GM19035 (cell line): ENCODE measurements around the gene SLK.

Source experiments
- ATAC-seq: cut with Tn5 transposase; IDR thresholded peaks from one replicate; pipeline ENCODE4 v1.9.1; 2021; ENCODE audit not compliant: unreplicated experiment

Gene SLK

DNA sequence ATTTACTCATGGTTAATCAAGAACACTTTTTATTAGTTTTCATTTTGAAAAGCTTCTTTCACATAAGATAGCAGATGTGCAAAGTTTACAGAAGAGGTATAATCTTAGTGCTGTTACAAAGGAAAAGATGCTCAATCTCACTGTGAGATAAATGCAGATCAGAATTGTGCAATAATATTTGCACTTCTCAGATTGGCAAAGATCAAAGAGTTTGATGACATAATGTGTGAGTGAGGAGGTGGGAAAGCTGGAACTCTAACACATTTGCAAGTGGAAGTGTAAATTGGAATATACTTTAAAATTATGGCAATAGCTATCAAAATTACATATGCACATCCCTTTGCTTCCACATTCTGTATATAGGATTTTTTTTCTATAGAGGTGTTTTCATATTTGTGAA is 27.4 kb upstream of the SLK start:
- no peak for ATAC-seq

DNA sequence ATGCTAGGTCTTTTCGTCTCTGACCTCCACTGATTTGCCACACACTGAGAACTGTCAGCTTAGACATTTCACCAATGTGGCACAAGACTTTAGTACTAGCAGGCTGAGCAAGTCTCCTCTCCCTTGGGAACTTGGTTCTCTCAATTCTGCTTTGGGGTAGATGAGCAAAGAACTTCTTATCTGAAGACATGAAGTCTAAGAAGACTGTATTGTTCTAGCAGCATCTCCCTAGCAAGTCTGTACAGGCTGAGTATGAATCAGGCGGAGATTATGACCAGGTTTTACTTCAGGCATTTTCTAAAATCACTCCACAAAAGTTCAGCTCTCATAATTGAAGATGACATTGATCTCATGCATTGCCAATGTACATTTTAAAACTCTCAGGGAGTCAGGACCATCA is 25.1 kb upstream of the SLK start:
- no peak for ATAC-seq

DNA sequence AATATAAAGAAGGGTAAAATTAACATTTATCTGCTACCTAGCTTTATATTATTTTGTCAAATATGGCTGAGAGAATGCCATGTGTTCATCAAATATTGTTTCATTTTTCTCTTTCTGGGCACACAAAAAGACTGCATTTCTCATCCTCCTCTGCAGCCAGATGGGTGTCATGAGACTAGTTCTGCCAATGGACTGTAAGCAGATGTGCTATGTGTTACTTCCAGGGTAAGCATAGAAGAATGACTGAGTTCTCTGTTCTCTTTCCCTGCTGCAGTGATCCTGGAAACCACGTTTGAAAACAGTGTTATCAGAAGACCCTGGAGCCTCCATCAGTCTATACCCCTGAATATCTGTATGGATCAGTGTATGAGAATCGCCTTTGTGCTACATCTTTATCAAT is 24.1 kb upstream of the SLK start:
- ATAC-seq, result no peak

DNA sequence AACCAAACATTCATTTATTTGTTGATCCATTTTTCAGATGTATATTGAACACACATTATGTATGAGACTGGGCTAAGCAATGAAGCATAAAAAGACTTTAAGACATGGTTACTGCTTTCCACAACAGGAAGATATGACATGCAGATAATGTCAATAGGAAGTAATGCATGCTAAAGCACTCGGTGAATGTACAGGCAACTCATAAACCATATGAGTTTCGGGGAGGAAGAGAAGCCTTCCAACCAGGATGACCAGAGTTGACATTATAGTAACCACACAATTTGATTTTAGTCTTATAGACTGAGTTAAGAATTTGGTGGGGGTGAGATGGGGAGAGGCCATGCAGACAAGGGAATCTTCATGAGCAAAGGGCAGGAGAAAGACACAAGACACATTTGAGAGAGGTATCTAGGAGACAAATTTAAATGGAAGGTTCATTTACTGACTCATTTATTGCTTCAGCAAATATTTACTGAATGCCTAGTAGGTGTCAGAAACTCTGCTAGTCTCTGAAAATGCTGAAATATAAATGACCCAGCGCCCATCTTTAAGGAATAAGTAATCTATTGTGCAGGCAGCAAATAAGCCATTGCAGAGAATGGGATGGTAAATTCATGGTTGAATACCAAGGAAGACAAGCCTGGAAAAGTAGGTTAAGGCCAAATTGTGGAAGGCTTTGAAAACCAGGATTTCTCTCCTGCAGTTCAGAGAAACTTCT is 19.0 kb upstream of the SLK start:
- no peak for ATAC-seq

DNA sequence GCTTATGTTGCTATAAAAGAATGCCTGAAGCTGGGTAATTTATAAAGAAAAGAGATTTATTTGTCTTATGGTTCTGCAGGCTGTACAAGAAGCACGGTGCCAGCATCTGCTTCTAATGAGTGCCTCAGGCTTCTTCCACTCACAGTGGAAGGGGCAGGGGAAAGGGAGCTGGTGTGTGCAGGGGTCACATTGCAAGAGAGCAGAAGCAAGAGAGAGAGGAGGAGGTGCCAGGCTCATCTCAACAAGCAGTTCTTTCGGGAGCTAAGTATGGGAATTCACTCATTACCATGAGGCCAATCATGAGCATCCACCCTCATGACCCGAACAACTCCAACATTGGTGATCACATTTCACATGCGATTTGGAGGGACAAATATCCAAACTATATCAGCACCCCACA is 17.2 kb upstream of the SLK start:
- ATAC-seq, result no peak

DNA sequence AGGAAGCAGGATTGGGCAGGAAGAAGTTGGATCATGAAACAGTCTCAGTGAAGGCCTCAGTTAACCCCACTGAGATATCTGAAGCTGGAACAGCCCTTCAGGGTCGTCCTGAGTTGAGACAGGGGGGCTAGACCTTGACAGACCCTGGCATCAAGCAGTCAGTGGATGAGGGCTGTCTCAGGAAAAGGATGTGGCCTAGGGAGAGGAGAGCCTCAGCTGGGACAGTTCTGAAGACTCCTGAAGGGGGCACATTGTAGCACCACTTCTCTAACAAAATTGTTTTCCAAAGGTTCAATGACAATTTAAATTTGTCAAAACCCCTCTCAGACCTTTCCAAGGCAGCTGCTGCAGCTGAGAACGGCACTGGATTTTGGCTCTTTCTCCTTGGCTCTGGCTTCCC is 15.8 kb upstream of the SLK start:
- ATAC-seq, result no peak

DNA sequence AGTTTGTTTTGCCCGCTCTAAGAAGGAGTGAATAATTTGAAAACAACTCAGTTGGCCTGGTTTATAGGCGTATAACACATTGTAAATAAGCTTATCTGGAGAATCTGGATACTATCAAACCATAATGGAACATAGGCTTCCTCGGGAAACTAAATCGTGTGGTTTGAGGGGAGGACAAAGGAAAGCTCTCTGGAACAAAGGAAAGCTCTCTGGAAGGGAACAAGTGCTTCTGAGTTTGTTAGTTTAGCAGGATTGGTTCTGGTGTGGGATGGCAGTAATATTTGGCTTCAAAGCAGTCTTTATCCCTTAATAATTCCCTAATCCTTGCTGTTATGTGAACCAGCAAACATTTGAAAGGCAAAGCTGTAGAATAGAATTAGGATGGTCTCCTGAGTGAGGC is 15.0 kb upstream of the SLK start:
- no peak for ATAC-seq

DNA sequence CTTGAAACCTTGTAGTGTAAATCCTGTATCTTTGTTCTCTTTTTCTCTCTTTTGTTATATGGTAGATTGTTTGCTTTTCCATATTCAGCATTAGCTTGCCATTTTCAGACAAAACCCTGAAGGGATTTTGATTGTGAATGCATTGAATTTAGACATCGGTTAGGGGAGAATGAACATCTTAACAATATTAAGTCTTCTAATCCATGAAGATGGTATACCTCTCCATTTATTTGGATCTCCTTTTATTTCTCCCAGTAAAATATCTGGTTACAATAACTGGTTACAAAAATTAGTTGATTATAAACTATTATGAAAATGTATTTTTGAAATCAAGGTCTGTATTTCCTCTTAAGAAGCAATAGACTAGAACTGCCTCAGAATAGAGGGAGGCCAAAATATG is 12.4 kb upstream of the SLK start:
- no peak for ATAC-seq

DNA sequence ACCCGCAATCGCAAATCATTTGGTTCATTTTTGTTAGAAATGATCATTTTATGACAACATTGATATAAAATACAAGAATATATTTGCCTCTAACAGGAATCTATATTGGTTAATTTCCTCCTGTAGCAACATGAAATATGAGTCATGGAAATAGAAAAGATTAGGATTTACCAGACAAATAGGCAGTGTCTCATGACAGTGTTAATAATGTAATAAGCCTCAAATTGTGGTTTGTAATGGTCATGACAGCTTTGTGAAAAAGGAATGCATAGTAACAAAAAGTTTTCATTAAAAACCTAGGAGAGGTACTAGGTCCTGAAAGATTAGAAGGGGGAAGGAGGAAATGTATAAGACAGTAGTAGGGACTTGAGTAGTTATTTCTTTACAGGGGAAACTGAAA is 7.9 kb upstream of the SLK start:
- no peak for ATAC-seq

DNA sequence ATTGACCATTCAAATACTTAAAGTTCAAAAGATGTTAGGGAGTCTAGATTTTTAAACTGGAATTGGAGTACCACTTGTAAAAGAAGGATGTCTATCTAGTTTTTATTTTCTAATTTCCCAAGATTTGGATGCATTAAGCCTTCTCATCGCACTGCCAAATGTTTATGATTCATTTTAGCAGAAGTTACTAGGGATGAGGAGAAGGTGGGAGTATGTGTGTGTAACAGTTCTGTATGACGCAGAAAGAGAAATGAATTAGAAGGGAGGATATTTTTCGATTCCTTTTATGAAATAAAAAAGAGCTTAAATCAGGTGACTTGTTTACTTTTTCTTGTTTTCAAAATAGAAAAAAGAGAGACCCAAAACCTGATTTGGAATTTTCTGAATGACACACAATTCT is 6.8 kb upstream of the SLK start:
- ATAC-seq, result no peak

DNA sequence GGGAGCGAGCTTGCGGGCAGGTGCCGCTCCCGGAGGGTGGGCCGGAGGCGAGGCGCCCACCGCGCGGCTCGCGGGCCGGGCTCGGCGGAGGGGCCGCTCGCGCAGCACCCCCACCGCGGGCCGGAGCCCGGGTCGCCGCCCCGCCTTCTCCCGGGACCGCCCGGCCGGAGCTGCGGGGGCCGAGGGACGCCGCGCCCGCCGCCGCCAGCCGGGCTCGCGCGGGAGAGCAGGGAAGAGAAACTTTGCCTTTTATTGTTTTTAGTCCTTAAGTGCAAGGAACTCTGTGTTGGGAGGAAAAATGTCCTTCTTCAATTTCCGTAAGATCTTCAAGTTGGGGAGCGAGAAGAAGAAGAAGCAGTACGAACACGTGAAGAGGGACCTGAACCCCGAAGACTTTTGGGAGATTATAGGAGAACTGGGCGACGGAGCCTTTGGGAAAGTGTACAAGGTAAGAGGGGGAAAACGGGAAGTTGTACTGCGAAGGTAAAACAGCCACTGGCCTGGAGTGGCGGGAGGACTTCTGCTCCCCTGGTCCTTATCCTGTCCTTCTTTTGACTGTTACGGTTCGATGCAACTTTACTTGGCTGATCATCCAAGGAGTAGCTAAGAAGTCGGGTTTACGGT is 620 bp downstream of the SLK start:
- ATAC-seq, result peak; percentile 46

DNA sequence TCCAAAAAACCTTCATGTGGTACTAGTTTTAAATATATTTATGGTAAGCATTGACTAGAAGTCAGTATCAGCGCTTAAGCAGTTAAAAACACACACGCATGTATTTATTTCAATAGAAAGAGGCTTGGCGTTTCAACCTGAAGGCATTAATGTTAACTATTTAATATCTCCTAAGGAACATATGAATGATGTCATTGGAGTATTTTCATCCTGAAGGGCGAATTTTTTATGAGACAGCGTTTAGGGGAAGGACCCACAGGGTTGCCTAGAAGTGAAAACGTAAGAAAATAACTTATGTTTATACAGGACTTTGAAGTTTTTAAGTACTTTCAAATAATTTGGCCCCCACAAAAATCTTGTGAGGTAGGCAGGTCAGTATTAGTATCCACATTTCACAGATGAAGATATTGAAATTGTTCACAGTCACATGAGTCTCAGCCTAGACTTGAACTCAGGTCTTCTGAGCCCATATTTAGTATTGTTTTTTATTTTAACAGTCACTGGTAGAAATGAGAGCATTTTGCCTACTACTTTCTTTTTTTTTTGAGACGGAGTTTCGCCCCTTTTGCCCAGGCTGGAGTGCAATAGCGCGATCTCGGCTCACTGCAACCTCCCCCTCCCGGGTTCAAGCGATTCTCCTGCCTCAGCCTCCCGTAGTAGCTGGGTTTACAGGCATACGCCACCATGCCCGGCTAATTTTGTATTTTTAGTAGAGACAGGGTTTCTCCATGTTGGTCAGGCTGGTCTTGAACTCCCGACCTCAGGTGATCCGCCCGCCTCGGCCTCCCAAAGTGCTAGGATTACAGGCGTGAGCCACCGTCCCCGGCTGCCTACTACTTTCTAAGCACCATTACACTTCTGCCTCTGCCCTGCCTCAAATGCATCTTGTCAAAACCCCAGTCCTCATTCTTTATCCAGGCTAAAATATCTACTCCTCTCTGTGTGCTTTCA is 1.8 kb downstream of the SLK start:
- no peak for ATAC-seq

DNA sequence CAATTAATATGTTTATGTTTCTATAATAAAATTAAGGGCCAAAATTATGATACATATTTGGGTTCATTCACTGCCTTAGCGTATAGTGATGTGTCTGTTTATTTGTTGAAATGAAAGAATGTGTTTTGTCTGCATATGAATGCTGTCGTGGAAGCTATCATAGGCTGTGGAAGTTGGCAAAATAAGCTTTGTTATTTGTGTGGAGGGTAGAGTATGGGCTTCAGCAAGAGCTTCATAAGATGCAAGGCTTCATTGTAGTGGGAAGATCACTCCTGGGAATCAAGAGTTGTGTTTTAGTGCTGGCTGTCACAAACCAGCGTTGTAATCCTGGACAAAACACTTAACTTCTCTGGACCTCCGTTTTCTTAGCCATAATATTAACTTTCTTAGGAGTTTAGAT is 2.5 kb downstream of the SLK start:
- no peak for ATAC-seq

DNA sequence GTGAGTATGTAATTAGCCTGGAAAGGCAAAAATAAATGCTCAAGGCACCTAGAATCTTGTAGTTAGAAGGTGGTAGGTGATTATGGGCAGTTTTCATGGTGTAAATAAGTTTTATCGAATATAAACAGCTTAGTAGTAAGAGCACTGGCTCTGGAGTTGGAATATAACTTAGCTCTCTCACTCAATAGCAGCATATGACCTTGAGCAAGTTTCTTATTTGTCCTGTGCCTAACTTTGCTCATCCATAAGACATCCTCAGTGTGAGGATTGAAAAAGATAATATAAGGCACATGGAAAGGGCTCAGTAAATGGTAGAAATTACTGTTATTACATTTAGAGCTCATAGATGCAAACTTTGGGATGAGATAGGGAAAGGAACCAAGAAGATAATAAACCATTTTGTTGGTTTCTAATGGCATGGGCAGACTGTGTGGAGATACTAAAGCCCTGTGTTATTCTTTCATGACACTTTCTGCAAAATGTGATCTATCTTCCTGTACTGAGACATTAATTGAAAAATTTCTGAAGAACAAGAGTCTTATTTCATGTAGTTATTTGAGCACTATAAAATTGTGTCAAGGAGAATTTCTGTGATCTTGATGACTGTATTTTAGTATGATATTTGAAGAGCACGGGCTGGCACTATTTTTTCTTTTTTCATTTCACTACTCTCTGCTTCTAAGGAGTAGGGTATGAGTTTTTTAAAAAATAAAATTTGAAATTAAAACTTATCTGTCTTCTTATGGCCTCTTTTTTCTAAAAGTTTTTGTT is 3.1 kb downstream of the SLK start:
- no peak for ATAC-seq

DNA sequence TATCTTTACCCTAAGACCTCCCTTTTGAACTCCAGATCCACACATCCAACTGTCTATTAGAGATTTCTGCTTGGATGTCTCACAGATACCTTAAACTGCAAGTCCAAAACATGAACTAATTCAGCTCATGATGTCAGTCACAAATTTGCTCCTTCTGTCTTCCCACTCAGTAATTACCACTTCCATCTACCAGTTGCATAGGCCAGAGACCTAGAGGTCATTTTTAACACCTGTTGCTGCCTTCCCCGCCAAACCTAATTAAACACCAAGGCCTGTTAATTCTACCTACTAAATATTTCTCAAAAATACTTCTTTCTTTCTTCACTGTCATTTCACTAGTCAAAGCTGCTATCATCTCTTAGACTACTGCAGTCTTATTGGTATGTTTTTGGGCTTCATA is 8.2 kb downstream of the SLK start:
- no peak for ATAC-seq

DNA sequence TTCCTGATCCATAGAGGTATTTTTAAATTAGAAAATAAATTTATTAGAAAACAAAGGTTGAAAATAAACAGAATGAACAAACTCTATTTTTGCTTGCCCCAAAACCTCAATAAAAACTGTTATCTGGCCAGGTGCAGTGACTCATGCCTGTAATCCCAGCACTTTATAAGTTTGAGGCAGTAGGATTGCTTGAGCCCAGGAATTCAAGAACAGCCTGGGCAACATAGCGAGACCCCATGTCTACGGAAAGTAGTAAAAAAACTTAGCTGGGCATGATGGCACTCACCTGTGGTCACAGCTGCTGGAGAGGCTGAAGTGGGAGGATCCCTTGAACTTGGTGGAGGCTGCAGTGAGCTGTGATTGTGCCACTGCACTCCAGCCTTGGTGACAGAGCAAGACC is 10.3 kb downstream of the SLK start:
- no peak for ATAC-seq

DNA sequence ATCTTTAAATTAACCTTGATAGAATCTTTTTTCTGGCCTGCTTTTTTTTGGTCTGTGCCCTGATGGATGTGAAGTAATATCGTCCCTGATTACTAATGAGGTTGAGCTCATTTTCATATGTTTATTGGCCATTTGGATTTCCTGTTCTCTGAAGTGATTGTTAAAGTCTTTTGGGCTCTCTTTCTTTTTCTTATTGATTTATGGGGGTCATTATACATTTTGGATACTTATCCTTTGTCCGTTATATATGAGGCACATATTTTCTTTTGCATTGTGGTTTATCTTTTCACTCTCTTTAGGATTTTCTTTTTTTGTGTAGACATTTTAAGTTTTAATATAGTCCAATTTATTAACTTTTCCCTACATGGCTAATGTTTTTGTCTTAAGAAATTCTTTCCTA is 12.6 kb downstream of the SLK start:
- no peak for ATAC-seq

DNA sequence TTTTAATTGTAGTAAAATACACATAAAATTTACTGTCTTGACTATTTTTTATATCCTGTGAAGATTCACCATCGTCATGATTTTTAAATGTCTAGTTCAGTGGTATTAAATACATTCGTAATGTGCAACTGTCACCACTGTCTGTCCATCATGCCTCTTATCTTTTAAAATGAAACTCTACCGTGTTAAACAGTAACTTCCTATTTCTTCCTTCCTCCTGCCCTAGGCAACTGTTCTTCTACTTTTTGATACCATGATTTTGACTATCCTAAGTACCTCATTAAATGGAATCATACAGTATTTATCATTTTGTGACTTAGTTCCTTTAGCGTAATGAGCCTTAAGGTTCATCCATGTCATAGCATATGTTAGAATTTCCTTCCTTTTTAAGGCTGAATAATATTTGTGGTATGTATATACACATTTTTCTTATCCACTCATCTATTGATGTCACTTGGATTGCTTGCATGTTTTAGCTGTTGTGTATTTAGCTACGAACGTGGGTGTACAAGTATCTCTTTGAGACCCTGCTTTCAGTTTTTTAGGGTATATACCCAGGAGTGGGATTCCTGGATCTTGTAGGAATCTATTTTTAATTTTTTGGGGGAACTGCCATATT is 13.5 kb downstream of the SLK start:
- no peak for ATAC-seq

DNA sequence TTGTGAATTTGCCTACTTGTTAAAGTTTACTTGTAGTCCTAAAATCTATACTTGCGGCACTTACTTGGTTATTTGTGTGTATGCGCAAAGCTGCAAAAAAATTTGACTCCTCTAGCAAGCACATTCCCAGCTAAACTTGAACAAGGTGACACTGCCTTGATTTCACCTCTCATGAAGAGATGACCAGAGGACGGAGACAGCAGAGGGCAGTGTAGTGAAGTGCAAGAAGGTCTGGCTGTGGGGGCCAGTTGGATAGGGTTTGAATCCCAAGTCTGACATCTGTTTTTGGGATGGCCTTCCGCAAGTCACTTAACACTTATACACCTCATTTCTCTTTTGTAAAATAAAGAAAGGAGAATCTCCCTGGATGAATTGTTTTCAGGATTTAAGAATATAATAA is 15.7 kb downstream of the SLK start:
- ATAC-seq, result no peak

DNA sequence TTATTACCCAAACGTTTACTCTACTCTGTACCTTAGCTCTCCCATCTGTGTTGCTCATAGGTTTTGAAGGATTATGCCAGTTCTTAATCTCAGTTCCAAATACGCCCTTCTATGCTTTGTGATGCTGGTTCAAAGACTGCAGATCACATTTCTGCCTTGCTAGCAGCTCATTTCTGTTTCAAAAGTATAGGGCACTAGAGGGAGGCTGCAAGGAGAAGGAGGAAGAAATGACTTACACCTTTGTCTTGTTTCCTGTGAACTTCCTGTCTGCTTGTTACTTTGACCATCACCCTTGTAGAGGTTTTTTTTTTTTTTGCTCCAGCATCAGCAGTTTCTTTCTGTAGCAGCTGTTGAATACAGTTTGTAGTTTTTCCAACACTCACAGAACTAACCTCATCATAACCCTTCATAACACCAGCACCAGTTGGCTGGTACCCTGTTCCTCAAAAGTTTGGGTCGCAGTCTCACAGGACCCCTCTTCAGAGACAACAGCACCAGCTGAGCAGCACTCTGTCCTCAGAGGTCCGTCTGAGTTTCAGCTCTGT is 16.5 kb downstream of the SLK start:
- peak; percentile 78 for ATAC-seq

DNA sequence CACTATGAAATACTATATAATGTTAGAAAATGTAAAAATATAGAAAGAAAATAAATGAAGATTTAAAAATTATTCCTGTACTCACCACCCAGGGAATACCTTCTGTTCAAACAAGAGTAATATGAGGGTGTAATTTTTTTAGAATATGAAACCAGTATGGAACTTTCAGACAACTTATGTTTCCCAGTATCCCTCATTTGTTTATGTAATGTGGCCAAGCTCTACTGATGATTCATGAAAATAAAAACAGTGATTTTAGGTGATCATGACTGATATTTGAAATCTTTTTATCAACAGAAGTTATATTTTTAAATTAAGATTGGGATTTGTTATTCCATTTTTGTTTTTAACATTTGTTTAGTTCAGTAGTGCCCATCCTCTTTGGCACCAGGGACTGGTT is 18.8 kb downstream of the SLK start:
- no peak for ATAC-seq
